Measurements from ENCODE around the gene ESRRA.

Gene ESRRA

DNA sequence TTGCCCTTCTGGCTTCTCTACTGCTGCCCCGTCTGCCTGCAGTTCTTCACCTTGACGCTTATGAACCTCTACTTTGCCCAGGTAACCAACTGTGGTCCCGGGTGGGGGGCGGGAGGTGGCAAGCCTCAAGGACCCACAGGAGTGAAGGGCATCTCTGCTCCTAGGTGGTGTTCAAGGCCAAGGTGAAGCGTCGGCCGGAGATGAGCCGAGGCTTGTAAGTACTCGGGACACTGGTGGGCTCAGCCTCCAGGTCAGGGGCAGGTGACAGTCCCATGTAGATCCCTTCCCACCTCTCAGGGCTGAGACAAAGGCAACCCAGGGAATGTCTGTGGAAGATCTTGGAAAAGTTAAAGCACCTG is 18.5 kb upstream of the ESRRA start:
- no peaks in the 10 kb centered on the region; the same call in 1 of the 2 replicates for H3K36me3 ChIP-seq (ENCODE audit: insufficient read depth, low read length)
- no peak overlapping the region for H3K4me3 ChIP-seq
- no peak overlapping the region for H3K9ac ChIP-seq (ENCODE audit: insufficient read length)
- no peak overlapping the region for H3K27ac ChIP-seq
- no peak for TF ChIP-seq POLR2AphosphoS5 (IDR thresholded peaks at IDR 0.05; ENCODE audit: borderline replicate concordance, low read depth, low read length)
- H3K9me3 ChIP-seq (ENCODE audit: low read depth, low read length), result no peaks in the 10 kb centered on the region
- DNase-seq (ENCODE audit: low read depth, low spot score), result no peak

- TF ChIP-seq FOXP2 (optimal IDR thresholded peaks at IDR 0.05; ENCODE audit: control extremely low read depth, extremely low read length, insufficient read depth) (no peak), EZH2 (IDR thresholded peaks at IDR 0.05) (no peak), POLR2AphosphoS5 (IDR thresholded peaks at IDR 0.05; ENCODE audit: borderline replicate concordance, low read depth, low read length) (no peak)
- H3K4me3 ChIP-seq, result no peak overlapping the region
- H3K36me3 ChIP-seq (ENCODE audit: insufficient read depth, low read length), result no peaks in the 10 kb centered on the region
- H3K9me3 ChIP-seq (ENCODE audit: low read depth, low read length), result no peaks in the 10 kb centered on the region
- H3K27ac ChIP-seq, result no peak overlapping the region
- H3K9ac ChIP-seq (ENCODE audit: insufficient read length), result no peak overlapping the region
- no peak for DNase-seq (ENCODE audit: low read depth, low spot score)
Measured at GRCh38 chr11:64287676-64288352, 17.5 kb upstream of the ESRRA start.

DNA sequence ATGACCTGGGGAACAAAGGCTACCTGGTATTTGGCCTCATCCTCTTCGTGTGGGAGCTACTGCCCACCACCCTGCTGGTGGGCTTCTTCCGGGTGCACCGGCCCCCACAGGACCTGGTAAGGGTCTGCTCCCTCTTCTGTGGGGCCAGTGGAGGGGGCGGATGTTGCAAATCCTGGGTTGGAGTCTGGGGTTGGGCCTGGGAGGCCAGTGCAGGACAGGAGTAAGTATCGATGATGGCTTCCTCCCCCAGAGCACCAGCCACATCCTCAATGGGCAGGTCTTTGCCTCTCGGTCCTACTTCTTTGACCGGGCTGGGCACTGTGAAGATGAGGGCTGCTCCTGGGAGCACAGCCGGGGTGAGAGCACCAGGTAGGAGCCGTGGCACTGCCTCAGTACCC is 17.0 kb upstream of the ESRRA start:
- H3K9me3 ChIP-seq (ENCODE audit: low read depth, low read length), result no peaks in the 10 kb centered on the region
- no peak overlapping the region for H3K27ac ChIP-seq
- TF ChIP-seq FOXP2 (optimal IDR thresholded peaks at IDR 0.05; ENCODE audit: control extremely low read depth, extremely low read length, insufficient read depth), result no peak
- H3K4me3 ChIP-seq, result no peak overlapping the region
- no peak overlapping the region for H3K9ac ChIP-seq (ENCODE audit: insufficient read length)
- H3K36me3 ChIP-seq (ENCODE audit: insufficient read depth, low read length), result no peaks in the 10 kb centered on the region
- no peak for DNase-seq (ENCODE audit: low read depth, low spot score)

DNA sequence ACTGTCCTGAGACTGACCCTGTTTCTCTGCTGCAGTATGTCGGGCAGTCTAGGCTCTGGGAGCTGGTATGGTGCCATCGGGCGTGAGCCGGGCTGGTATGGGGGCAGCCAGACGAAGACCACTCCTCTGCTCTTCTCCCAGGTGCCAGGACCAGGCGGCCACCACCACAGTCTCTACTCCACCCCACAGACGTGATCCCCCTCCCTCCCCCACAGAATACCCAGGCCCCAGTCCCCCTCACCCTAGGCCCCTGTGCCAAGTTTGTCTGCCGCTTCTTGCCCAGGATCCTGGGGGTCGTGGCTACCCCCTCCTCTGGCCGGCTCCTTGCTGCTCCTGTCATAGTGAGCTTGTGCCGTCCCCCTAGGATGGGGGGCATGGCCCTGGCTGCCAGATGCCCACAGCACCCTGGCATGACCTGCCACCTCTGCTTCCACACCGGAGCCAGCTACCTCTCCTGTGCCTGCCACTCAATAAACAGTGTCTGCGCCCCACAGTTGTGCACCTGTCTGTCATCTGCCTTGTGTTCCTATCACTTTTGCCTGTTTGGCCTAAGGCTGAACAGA is 16.2 kb upstream of the ESRRA start:
- Histone ChIP-seq H3K4me3 (no peak overlapping the region), H3K27ac (no peak overlapping the region), H3K9me3 (ENCODE audit: low read depth, low read length) (no peaks in the 10 kb centered on the region), H3K36me3 (ENCODE audit: insufficient read depth, low read length) (no peaks in the 10 kb centered on the region), H3K9ac (ENCODE audit: insufficient read length) (no peak overlapping the region)
- DNase-seq (ENCODE audit: low read depth, low spot score), result no peak
- no peak for TF ChIP-seq POLR2AphosphoS5 (IDR thresholded peaks at IDR 0.05; ENCODE audit: borderline replicate concordance, low read depth, low read length)
- TF ChIP-seq FOXP2 (optimal IDR thresholded peaks at IDR 0.05; ENCODE audit: control extremely low read depth, extremely low read length, insufficient read depth), result no peak
- TF ChIP-seq EZH2 (IDR thresholded peaks at IDR 0.05), result no peak

- no peak overlapping the region for H3K4me3 ChIP-seq
- TF ChIP-seq POLR2AphosphoS5 (IDR thresholded peaks at IDR 0.05; ENCODE audit: borderline replicate concordance, low read depth, low read length), result no peak
- no peak for TF ChIP-seq FOXP2 (optimal IDR thresholded peaks at IDR 0.05; ENCODE audit: control extremely low read depth, extremely low read length, insufficient read depth)
- TF ChIP-seq EZH2 (IDR thresholded peaks at IDR 0.05), result no peak
- H3K9me3 ChIP-seq (ENCODE audit: low read depth, low read length), result no peaks in the 10 kb centered on the region
- no peak overlapping the region for H3K9ac ChIP-seq (ENCODE audit: insufficient read length)
- no peak overlapping the region for H3K27ac ChIP-seq
- no peak for DNase-seq (ENCODE audit: low read depth, low spot score)
- no peaks in the 10 kb centered on the region for H3K36me3 ChIP-seq (ENCODE audit: insufficient read depth, low read length)
Measured at GRCh38 chr11:64290352-64291261, 14.7 kb upstream of the ESRRA start.

DNA sequence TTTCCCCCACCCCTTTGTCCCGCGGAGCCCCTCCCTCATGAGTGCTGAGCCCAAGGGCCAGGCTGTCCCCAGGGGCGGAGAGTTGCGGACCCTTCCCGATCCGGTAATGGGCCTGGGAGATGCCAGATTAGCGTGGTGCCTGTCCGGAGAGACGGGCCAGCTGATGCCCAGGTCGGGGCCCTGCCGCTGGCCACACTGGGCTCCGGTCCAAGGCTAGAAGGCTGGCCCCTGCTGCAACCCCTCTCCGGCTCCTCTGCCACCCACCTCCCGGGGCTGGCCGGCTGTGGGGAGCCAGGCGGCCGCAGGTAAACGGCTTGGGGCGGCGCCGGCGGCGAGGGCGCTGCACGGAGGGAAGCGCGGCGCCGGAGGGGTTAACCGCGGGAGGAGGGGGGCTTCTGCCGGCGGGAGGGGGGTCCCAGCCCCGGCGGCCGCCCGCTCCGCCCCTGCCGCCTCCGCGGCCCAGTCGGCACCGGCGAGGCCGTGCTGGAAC is 14.0 kb upstream of the ESRRA start, which contains the start of gene KCNK4:
Gene KCNK4, plus strand, starts transcription at position 41 of the 490 bp plus-strand sequence. CDS start 1,717 bp downstream, outside the sequence.
- H3K36me3 ChIP-seq (ENCODE audit: insufficient read depth, low read length), result no peaks in the 10 kb centered on the region
- DNase-seq (ENCODE audit: low read depth, low spot score), result no peak
- H3K27ac ChIP-seq, result no peak within 1 kb of the TSS
- H3K4me3 ChIP-seq, result peak within 1 kb of the TSS; percentile 56
- TF ChIP-seq POLR2AphosphoS5 (IDR thresholded peaks at IDR 0.05; ENCODE audit: borderline replicate concordance, low read depth, low read length) (no peak), FOXP2 (optimal IDR thresholded peaks at IDR 0.05; ENCODE audit: control extremely low read depth, extremely low read length, insufficient read depth) (no peak), EZH2 (IDR thresholded peaks at IDR 0.05) (no peak)
- H3K9ac ChIP-seq (ENCODE audit: insufficient read length), result no peak within 1 kb of the TSS
- no peaks in the 10 kb centered on the region for H3K9me3 ChIP-seq (ENCODE audit: low read depth, low read length)

DNA sequence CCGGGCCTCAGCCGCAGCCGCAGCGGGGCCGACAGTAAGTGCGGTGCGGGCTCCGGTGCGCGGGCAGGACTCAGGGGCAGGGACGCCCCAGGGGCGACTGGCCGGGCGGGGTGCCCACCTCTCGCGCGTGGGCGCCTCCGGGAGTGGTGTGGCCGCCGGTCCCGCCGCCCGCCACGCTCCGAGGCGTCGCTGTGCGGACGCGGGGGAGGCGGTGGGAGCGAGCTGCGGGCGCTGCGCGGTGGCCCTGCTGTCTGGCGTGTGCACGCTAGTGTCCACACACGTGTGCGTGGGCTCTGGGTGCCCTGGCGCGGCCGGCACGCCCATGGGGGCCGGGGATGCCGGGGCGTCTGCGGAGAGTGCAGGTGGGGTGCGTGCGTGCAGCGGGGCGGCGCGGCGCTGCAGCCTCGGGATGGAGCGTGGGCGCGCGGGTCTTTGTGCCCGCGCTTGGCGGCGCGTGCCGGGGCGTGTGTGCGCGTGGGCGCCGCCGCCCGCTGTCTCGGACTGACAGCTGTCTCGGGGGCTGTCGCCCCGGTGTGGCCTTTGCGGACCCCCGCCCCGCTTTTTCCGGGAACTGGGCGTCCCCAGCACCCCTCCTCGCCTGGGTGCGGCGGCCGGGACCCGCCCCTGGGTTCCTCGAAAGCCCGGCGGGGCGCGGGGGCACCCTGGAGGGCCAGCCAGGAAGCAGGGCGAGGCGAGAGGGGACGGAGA is 13.4 kb upstream of the ESRRA start:
- TF ChIP-seq FOXP2 (optimal IDR thresholded peaks at IDR 0.05; ENCODE audit: control extremely low read depth, extremely low read length, insufficient read depth) (no peak), POLR2AphosphoS5 (IDR thresholded peaks at IDR 0.05; ENCODE audit: borderline replicate concordance, low read depth, low read length) (no peak), EZH2 (IDR thresholded peaks at IDR 0.05) (no peak)
- Histone ChIP-seq H3K4me3 (peak overlapping the region; percentile 56), H3K36me3 (ENCODE audit: insufficient read depth, low read length) (no peaks in the 10 kb centered on the region), H3K27ac (no peak overlapping the region), H3K9ac (ENCODE audit: insufficient read length) (no peak overlapping the region), H3K9me3 (ENCODE audit: low read depth, low read length) (no peaks in the 10 kb centered on the region)
- no peak for DNase-seq (ENCODE audit: low read depth, low spot score)
